Measurements from ENCODE around the gene TMEM181. TPM values are rescaled to one million over a fixed set of nuclear protein-coding genes. Genes with fewer than 3 reads are reported as not detected.

The TMEM181 gene
- polyA plus RNA-seq, 1 of the 3 experiments (the other 2 are of a cell fraction) = 19.5 TPM

- CTCF ChIA-PET = interaction anchor here (0.8 to 2.4 kb wide), 9 partner anchors 11 to 447 kb away, joined by 3 to 11 read pairs (median 5); partner anchors contain the start of genes DYNLT1 and SYTL3
- WGBS (ENCODE audit: low lambda C conversion rate) = 87% methylated on average over 3 of the region's 3 CpGs
Observed at GRCh38 chr6:158661156-158661685, 101.3 kb downstream of the TMEM181 start.

More at GRCh38 chr6:158661156-158661685, 101.3 kb downstream of the TMEM181 start:
- no peak overlapping the region for H3K27ac ChIP-seq (ENCODE audit: low read depth in 2 of 2, low read length in 1 of 2)
- no peaks in the 10 kb centered on the region for H3K79me2 ChIP-seq (ENCODE audit: insufficient read depth)
- H3K4me1 ChIP-seq (ENCODE audit: control insufficient read depth in 1 of 2, insufficient read depth in 2 of 2, low read depth in 1 of 2, low read length in 1 of 2) = 0 out of 4 replicates have a peak, but pooled peaks cover 0 to 3% of the 10 kb centered on the region in 2 experiments
- H3F3A ChIP-seq (replicated peaks; ENCODE audit: insufficient read depth) = peaks cover 13% of the 10 kb centered on the region
- H3K27me3 ChIP-seq (ENCODE audit: insufficient read depth) = no peaks in the 10 kb centered on the region
- no peaks in the 10 kb centered on the region for H3K9me2 ChIP-seq
- DNase-seq = no peak
- no peak overlapping the region for H3K4me3 ChIP-seq (ENCODE audit: low read depth in 2 of 2, low read length in 1 of 2)
- POLR2A ChIA-PET = no interaction called here
- H3K36me3 ChIP-seq (replicated peaks in 1 of 2; ENCODE audit: control insufficient read depth in 1 of 2, insufficient read depth in 2 of 2, low read length in 1 of 2) = no peaks in the 10 kb centered on the region
- TF ChIP-seq EZH2phosphoT487 (IDR thresholded peaks at IDR 0.05; ENCODE audit: borderline replicate concordance, low read depth) = no peak
- no peak for TF ChIP-seq GATA2 (CRISPR knock-in tag; IDR thresholded peaks at IDR 0.05)
- TF ChIP-seq POLR2AphosphoS5 (IDR thresholded peaks at IDR 0.05; ENCODE audit: low read depth, low read length) = no peak
- no peak for TF ChIP-seq MAX (IDR thresholded peaks at IDR 0.05; ENCODE audit: low read depth)
- TF ChIP-seq, protein P1, sequence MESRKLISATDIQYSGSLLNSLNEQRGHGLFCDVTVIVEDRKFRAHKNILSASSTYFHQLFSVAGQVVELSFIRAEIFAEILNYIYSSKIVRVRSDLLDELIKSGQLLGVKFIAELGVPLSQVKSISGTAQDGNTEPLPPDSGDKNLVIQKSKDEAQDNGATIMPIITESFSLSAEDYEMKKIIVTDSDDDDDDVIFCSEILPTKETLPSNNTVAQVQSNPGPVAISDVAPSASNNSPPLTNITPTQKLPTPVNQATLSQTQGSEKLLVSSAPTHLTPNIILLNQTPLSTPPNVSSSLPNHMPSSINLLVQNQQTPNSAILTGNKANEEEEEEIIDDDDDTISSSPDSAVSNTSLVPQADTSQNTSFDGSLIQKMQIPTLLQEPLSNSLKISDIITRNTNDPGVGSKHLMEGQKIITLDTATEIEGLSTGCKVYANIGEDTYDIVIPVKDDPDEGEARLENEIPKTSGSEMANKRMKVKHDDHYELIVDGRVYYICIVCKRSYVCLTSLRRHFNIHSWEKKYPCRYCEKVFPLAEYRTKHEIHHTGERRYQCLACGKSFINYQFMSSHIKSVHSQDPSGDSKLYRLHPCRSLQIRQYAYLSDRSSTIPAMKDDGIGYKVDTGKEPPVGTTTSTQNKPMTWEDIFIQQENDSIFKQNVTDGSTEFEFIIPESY (IDR thresholded peaks at IDR 0.05; ENCODE audit: borderline replicate concordance, low read depth) = no peak
- no peak for TF ChIP-seq MEF2A (IDR thresholded peaks at IDR 0.05; ENCODE audit: borderline replicate concordance, low read depth)
- TF ChIP-seq USF1 (IDR thresholded peaks at IDR 0.05; ENCODE audit: borderline replicate concordance, low read depth) = no peak
- no peak for TF ChIP-seq NFIC (IDR thresholded peaks at IDR 0.05; ENCODE audit: borderline replicate concordance)
- TF ChIP-seq, protein P2, sequence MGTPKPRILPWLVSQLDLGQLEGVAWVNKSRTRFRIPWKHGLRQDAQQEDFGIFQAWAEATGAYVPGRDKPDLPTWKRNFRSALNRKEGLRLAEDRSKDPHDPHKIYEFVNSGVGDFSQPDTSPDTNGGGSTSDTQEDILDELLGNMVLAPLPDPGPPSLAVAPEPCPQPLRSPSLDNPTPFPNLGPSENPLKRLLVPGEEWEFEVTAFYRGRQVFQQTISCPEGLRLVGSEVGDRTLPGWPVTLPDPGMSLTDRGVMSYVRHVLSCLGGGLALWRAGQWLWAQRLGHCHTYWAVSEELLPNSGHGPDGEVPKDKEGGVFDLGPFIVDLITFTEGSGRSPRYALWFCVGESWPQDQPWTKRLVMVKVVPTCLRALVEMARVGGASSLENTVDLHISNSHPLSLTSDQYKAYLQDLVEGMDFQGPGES (IDR thresholded peaks at IDR 0.05; ENCODE audit: low read depth, low read length) = no peak
- TF ChIP-seq YY1 (IDR thresholded peaks at IDR 0.05; ENCODE audit: low read depth) = no peak
- TF ChIP-seq TEAD4 (IDR thresholded peaks at IDR 0.05; ENCODE audit: borderline replicate concordance, insufficient read depth) = no peak
- no peak for TF ChIP-seq FOXJ3 (CRISPR knock-in tag; IDR thresholded peaks at IDR 0.05)
- no peak for TF ChIP-seq TCF12 (IDR thresholded peaks at IDR 0.05)
- TF ChIP-seq SMC3 (IDR thresholded peaks at IDR 0.05; ENCODE audit: low read depth, low read length) = no peak
- TF ChIP-seq CHD2 (IDR thresholded peaks at IDR 0.05; ENCODE audit: low read length, partially characterized antibody) = no peak
- TF ChIP-seq, protein P3, sequence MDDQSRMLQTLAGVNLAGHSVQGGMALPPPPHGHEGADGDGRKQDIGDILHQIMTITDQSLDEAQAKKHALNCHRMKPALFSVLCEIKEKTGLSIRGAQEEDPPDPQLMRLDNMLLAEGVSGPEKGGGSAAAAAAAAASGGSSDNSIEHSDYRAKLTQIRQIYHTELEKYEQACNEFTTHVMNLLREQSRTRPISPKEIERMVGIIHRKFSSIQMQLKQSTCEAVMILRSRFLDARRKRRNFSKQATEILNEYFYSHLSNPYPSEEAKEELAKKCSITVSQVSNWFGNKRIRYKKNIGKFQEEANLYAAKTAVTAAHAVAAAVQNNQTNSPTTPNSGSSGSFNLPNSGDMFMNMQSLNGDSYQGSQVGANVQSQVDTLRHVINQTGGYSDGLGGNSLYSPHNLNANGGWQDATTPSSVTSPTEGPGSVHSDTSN (IDR thresholded peaks at IDR 0.05) = no peak
- H3K9me3 ChIP-seq = no peaks in the 10 kb centered on the region
- H3K9ac ChIP-seq = no peak overlapping the region
- H2AFZ ChIP-seq (ENCODE audit: low read depth) = no peak overlapping the region
- no peak overlapping the region for H3K4me2 ChIP-seq
- H4K20me1 ChIP-seq (ENCODE audit: insufficient read depth) = no peaks in the 10 kb centered on the region
